ENCODE measurements around the gene KRTAP10-6.
"Not testable (repeated sequence)": the region's sequence is repeated elsewhere in the genome, so short reads cannot be mapped to it uniquely, and the experiment has no call there.

KRTAP10-6 gene

GRCh38 chr21:44615466-44615865 lies 23.2 kb upstream of the KRTAP10-6 start:
- Histone ChIP-seq H3K36me3 (ENCODE audit: insufficient read depth, low read depth, low read length) (no peaks in the 10 kb centered on the region), H3K27me3 (ENCODE audit: insufficient read depth, low read length) (no peaks in the 10 kb centered on the region), H3K9ac (ENCODE audit: low read depth, low read length) (no peak overlapping the region), H3K9me3 (ENCODE audit: insufficient read depth, low read depth, low read length) (peaks cover 26% of the 10 kb centered on the region), H3K4me3 (ENCODE audit: low read length) (no peak overlapping the region), H3K4me1 (ENCODE audit: insufficient read depth, low read length) (no peaks in the 10 kb centered on the region), H3K27ac (ENCODE audit: low read length) (no peak overlapping the region)

- H3K36me3 ChIP-seq (ENCODE audit: insufficient read depth, low read depth, low read length): no peaks in the 10 kb centered on the region
- no peaks in the 10 kb centered on the region for H3K27me3 ChIP-seq (ENCODE audit: insufficient read depth, low read length)
- no peak overlapping the region for H3K9ac ChIP-seq (ENCODE audit: low read depth, low read length)
- H3K4me3 ChIP-seq (ENCODE audit: low read length): no peak overlapping the region
- H3K4me1 ChIP-seq (ENCODE audit: insufficient read depth, low read length): no peaks in the 10 kb centered on the region
- H3K9me3 ChIP-seq (ENCODE audit: insufficient read depth, low read depth, low read length): peaks cover 24% of the 10 kb centered on the region
- H3K27ac ChIP-seq (ENCODE audit: low read length): no peak overlapping the region
Measured at GRCh38 chr21:44614961-44615391, 22.7 kb upstream of the KRTAP10-6 start.

- no peak overlapping the region for H3K27ac ChIP-seq (ENCODE audit: low read length)
- H3K9ac ChIP-seq (ENCODE audit: low read depth, low read length): no peak overlapping the region
- no peaks in the 10 kb centered on the region for H3K27me3 ChIP-seq (ENCODE audit: insufficient read depth, low read length)
- no peaks in the 10 kb centered on the region for H3K4me1 ChIP-seq (ENCODE audit: insufficient read depth, low read length)
- H3K4me3 ChIP-seq (ENCODE audit: low read length): no peak overlapping the region
- no peaks in the 10 kb centered on the region for H3K36me3 ChIP-seq (ENCODE audit: insufficient read depth, low read depth, low read length)
- H3K9me3 ChIP-seq (ENCODE audit: insufficient read depth, low read depth, low read length): peaks cover 20% of the 10 kb centered on the region
Measured at GRCh38 chr21:44614161-44614631, 21.9 kb upstream of the KRTAP10-6 start.

- no peaks in the 10 kb centered on the region for H3K36me3 ChIP-seq (ENCODE audit: insufficient read depth, low read depth, low read length)
- no peaks in the 10 kb centered on the region for H3K27me3 ChIP-seq (ENCODE audit: insufficient read depth, low read length)
- H3K9ac ChIP-seq (ENCODE audit: low read depth, low read length): no peak overlapping the region
- H3K4me1 ChIP-seq (ENCODE audit: insufficient read depth, low read length): no peaks in the 10 kb centered on the region
- H3K9me3 ChIP-seq (ENCODE audit: insufficient read depth, low read depth, low read length): peaks cover 18% of the 10 kb centered on the region
- H3K27ac ChIP-seq (ENCODE audit: low read length): no peak overlapping the region
- no peak overlapping the region for H3K4me3 ChIP-seq (ENCODE audit: low read length)
Measured at GRCh38 chr21:44613386-44614155, 21.3 kb upstream of the KRTAP10-6 start.

- H3K36me3 ChIP-seq (ENCODE audit: insufficient read depth, low read depth, low read length): no peaks in the 10 kb centered on the region
- H3K27ac ChIP-seq (ENCODE audit: low read length): no peak overlapping the region
- H3K9me3 ChIP-seq (ENCODE audit: insufficient read depth, low read depth, low read length): peaks cover 18% of the 10 kb centered on the region
- H3K27me3 ChIP-seq (ENCODE audit: insufficient read depth, low read length): no peaks in the 10 kb centered on the region
- no peaks in the 10 kb centered on the region for H3K4me1 ChIP-seq (ENCODE audit: insufficient read depth, low read length)
- no peak overlapping the region for H3K4me3 ChIP-seq (ENCODE audit: low read length)
- no peak overlapping the region for H3K9ac ChIP-seq (ENCODE audit: low read depth, low read length)
Measured at GRCh38 chr21:44612669-44613229, 20.4 kb upstream of the KRTAP10-6 start.

- Histone ChIP-seq H3K4me3 (ENCODE audit: low read length) (no peak within 1 kb of the TSS), H3K36me3 (ENCODE audit: insufficient read depth, low read depth, low read length) (no peaks in the 10 kb centered on the region), H3K27me3 (ENCODE audit: insufficient read depth, low read length) (no peaks in the 10 kb centered on the region), H3K9ac (ENCODE audit: low read depth, low read length) (no peak within 1 kb of the TSS), H3K9me3 (ENCODE audit: insufficient read depth, low read depth, low read length) (peaks cover 18% of the 10 kb centered on the region), H3K27ac (ENCODE audit: low read length) (no peak within 1 kb of the TSS), H3K4me1 (ENCODE audit: insufficient read depth, low read length) (no peaks in the 10 kb centered on the region)
Measured at GRCh38 chr21:44612029-44612486, 19.8 kb upstream of the KRTAP10-6 start, which contains the start of gene KRTAP10-8. Gene KRTAP10-8, plus strand, starts transcription at chr21:44612079. Its CDS starts 22 bp downstream, at chr21:44612101.

- Histone ChIP-seq H3K36me3 (ENCODE audit: insufficient read depth, low read depth, low read length) (no peaks in the 10 kb centered on the region), H3K9me3 (ENCODE audit: insufficient read depth, low read depth, low read length) (peaks cover 18% of the 10 kb centered on the region), H3K27ac (ENCODE audit: low read length) (no peak overlapping the region)
Measured at GRCh38 chr21:44611551-44611950, 19.2 kb upstream of the KRTAP10-6 start.

GRCh38 chr21:44610157-44610843 lies 18.0 kb upstream of the KRTAP10-6 start:
- H3K4me1 ChIP-seq (ENCODE audit: insufficient read depth, low read length); H3K4me3 ChIP-seq (ENCODE audit: low read length); H3K27ac ChIP-seq (ENCODE audit: low read length); H3K27me3 ChIP-seq (ENCODE audit: insufficient read depth, low read length); H3K36me3 ChIP-seq (ENCODE audit: insufficient read depth, low read depth, low read length); H3K9ac ChIP-seq (ENCODE audit: low read depth, low read length): not testable (repeated sequence)
- peaks cover 18% of the 10 kb centered on the region for H3K9me3 ChIP-seq (ENCODE audit: insufficient read depth, low read depth, low read length)

More at GRCh38 chr21:44611551-44611950, 19.2 kb upstream of the KRTAP10-6 start:
- no peak overlapping the region for H3K9ac ChIP-seq (ENCODE audit: low read depth, low read length)
- H3K4me1 ChIP-seq (ENCODE audit: insufficient read depth, low read length): no peaks in the 10 kb centered on the region
- H3K4me3 ChIP-seq (ENCODE audit: low read length): no peak overlapping the region
- H3K27me3 ChIP-seq (ENCODE audit: insufficient read depth, low read length): no peaks in the 10 kb centered on the region

- no peaks in the 10 kb centered on the region for H3K36me3 ChIP-seq (ENCODE audit: insufficient read depth, low read depth, low read length)
- peaks cover 22% of the 10 kb centered on the region for H3K9me3 ChIP-seq (ENCODE audit: insufficient read depth, low read depth, low read length)
- no peaks in the 10 kb centered on the region for H3K4me1 ChIP-seq (ENCODE audit: insufficient read depth, low read length)
- H3K27me3 ChIP-seq (ENCODE audit: insufficient read depth, low read length): no peaks in the 10 kb centered on the region
- H3K9ac ChIP-seq (ENCODE audit: low read depth, low read length): no peak overlapping the region
- H3K27ac ChIP-seq (ENCODE audit: low read length): no peak overlapping the region
- H3K4me3 ChIP-seq (ENCODE audit: low read length): no peak overlapping the region
Measured at GRCh38 chr21:44609193-44609592, 16.9 kb upstream of the KRTAP10-6 start.

- no peak overlapping the region for H3K27ac ChIP-seq (ENCODE audit: low read length)
- H3K4me1 ChIP-seq (ENCODE audit: insufficient read depth, low read length): no peaks in the 10 kb centered on the region
- no peak overlapping the region for H3K9ac ChIP-seq (ENCODE audit: low read depth, low read length)
- H3K27me3 ChIP-seq (ENCODE audit: insufficient read depth, low read length): no peaks in the 10 kb centered on the region
- no peak overlapping the region for H3K4me3 ChIP-seq (ENCODE audit: low read length)
- H3K9me3 ChIP-seq (ENCODE audit: insufficient read depth, low read depth, low read length): peaks cover 18% of the 10 kb centered on the region
- no peaks in the 10 kb centered on the region for H3K36me3 ChIP-seq (ENCODE audit: insufficient read depth, low read depth, low read length)
Measured at GRCh38 chr21:44606495-44606894, 14.2 kb upstream of the KRTAP10-6 start.

- Histone ChIP-seq H3K9ac (ENCODE audit: low read depth, low read length) (no peak overlapping the region), H3K4me3 (ENCODE audit: low read length) (no peak overlapping the region), H3K27ac (ENCODE audit: low read length) (no peak overlapping the region), H3K9me3 (ENCODE audit: insufficient read depth, low read depth, low read length) (peaks cover 4% of the 10 kb centered on the region; the same call in 1 of the 2 replicates), H3K27me3 (ENCODE audit: insufficient read depth, low read length) (no peaks in the 10 kb centered on the region), H3K4me1 (ENCODE audit: insufficient read depth, low read length) (no peaks in the 10 kb centered on the region), H3K36me3 (ENCODE audit: insufficient read depth, low read depth, low read length) (no peaks in the 10 kb centered on the region)
Measured at GRCh38 chr21:44603911-44604310, 11.6 kb upstream of the KRTAP10-6 start.

Data from iPS-20b (cell line).